ENCODE results near the gene CD276.

CD276 gene

DNA sequence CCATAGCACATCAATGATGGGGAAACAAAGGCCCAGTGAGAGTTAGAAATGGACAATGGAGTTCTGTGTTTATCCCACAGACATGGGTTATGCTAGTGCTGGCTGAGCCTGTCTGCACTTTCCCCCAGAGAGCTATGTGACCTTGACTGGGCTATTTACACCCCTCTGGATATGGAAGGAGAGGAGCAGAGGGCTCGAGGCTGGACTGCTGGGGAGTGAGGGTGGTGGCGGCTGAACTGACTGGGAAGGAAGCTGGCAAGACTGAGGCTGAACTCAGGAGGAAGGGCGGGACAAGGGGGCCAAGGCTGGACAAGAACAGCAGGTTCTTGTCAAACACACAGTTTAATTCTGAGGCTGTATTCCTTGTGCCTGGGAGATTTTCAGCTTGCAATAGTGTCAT, 79.7 kb downstream of the CD276 start:
- in situ Hi-C loops (cut with HindIII; ENCODE audit: low sequenced_read_pairs): no loop called here

Measured in endothelial cell of hepatic sinusoid (primary cell).